Breast epithelium (tissue), 4 donors: Measurements from ENCODE around the gene CDH13. TPM values are rescaled to one million over a fixed set of nuclear protein-coding genes. Genes with fewer than 3 reads are reported as not detected.

Source experiments
- DNase-seq, 2 donors: peaks; one replicate each; pipeline ENCODE4 v3.0.0-alpha.2; 2019; ENCODE audit warnings: low spot score in 2 of 2
- H3K27ac ChIP-seq, 2 donors: fragments of 200-600 bp; sonication (generic) in 1 of 2; one replicate each; pipeline ENCODE4 v1.5.1; 2016 to 2019; ENCODE audit warnings: mild to moderate bottlenecking in 1 of 2
- H3K27me3 ChIP-seq, 2 donors: fragments of 200-600 bp; sonication (generic) in 1 of 2; one replicate each; pipeline versions ENCODE4 v1.5.1 to v1.6.0; 2017 to 2019; ENCODE audit warnings: control low read depth in 1 of 2, mild to moderate bottlenecking in 1 of 2
- H3K36me3 ChIP-seq: fragments of 200-600 bp; one replicate; pipeline ENCODE4 v1.5.1; 2019
- H3K4me1 ChIP-seq, 2 donors: fragments of 200-600 bp; sonication (generic); one replicate each; pipeline ENCODE4 v1.5.1; 2016 to 2019; ENCODE audit warnings: control low read depth in 1 of 2
- H3K4me3 ChIP-seq, 3 donors: fragments of 200-600 bp; sonication (generic); 1 replicate in 2 of 3; 2 replicates in 1 of 3; pipeline ENCODE4 v1.5.1; 2016 to 2019; ENCODE audit warnings: mild to moderate bottlenecking in 3 of 3, moderate library complexity in 2 of 3
- H3K9me3 ChIP-seq, 2 donors: fragments of 200-600 bp; sonication (generic) in 1 of 2; one replicate each; pipeline ENCODE4 v1.5.1; 2016 to 2019; ENCODE audit warnings: control low read depth in 1 of 2
- POLR2A ChIP-seq: fragments of 450-650 bp; IDR thresholded peaks from one replicate; pipeline ENCODE4 v1.6.1; 2016; ENCODE audit warnings: antibody characterized with exemption, mild to moderate bottlenecking, moderate library complexity
- POLR2AphosphoS5 ChIP-seq, 3 donors: sonication (generic); formaldehyde crosslinking; IDR thresholded peaks; one replicate each; pipeline ENCODE4 v1.6.1; 2017; ENCODE audit warnings: antibody characterized with exemption in 3 of 3
- intact Hi-C: fragments of 100-400 bp; cut with DNase I; formaldehyde crosslinking; loops from one replicate; pipeline ENCODE4 v1.15.1; 2023; ENCODE audit warnings: low total_unique reads
- total RNA-seq, 3 donors: library from RNA; depleted of rRNA; stranded (reverse); fragments of >200 nt; gene quantifications; one replicate each; pipeline ENCODE4 v1.1.0, GENCODE V29; 2016
- TF ChIP-seq, protein P1 (sequence below), 3 donors: fragments of 450-650 bp; IDR thresholded peaks; one replicate each; pipeline ENCODE4 v1.5.1; 2016 to 2017; ENCODE audit warnings: antibody characterized with exemption in 3 of 3, mild to moderate bottlenecking in 3 of 3, moderate library complexity in 3 of 3

The CDH13 gene
- total RNA-seq, 3 donors from 2014 or later: 6.0 to 13.1 (median 11.5) TPM

- H3K36me3 ChIP-seq: no peaks in the 10 kb centered on the region
- H3K9me3 ChIP-seq: no peaks in the 10 kb centered on the region
- TF ChIP-seq POLR2AphosphoS5 (IDR thresholded peaks at IDR 0.05) (no peak), POLR2A (no peak)
- TF ChIP-seq, protein P1, sequence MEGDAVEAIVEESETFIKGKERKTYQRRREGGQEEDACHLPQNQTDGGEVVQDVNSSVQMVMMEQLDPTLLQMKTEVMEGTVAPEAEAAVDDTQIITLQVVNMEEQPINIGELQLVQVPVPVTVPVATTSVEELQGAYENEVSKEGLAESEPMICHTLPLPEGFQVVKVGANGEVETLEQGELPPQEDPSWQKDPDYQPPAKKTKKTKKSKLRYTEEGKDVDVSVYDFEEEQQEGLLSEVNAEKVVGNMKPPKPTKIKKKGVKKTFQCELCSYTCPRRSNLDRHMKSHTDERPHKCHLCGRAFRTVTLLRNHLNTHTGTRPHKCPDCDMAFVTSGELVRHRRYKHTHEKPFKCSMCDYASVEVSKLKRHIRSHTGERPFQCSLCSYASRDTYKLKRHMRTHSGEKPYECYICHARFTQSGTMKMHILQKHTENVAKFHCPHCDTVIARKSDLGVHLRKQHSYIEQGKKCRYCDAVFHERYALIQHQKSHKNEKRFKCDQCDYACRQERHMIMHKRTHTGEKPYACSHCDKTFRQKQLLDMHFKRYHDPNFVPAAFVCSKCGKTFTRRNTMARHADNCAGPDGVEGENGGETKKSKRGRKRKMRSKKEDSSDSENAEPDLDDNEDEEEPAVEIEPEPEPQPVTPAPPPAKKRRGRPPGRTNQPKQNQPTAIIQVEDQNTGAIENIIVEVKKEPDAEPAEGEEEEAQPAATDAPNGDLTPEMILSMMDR (IDR thresholded peaks at IDR 0.05): no peak
- no peaks in the 10 kb centered on the region for H3K4me1 ChIP-seq
- DNase-seq: no peak
- no peak overlapping the region for H3K4me3 ChIP-seq
- H3K27ac ChIP-seq: no peak overlapping the region
- H3K27me3 ChIP-seq: no peaks in the 10 kb centered on the region
- intact Hi-C loops: no loop called here
These were observed 41.1 kb upstream of the CDH13 start for GRCh38 chr16:82585675-82586074.

- intact Hi-C loops: no loop called here
- H3K27me3 ChIP-seq: no peaks in the 10 kb centered on the region
These were observed 40.6 kb upstream of the CDH13 start for GRCh38 chr16:82586130-82586529.

GRCh38 chr16:82587289-82587688 is 39.5 kb upstream of the CDH13 start:
- H3K4me1 ChIP-seq: no peaks in the 10 kb centered on the region
- H3K27me3 ChIP-seq: no peaks in the 10 kb centered on the region
- DNase-seq: no peak
- no peak overlapping the region for H3K4me3 ChIP-seq
- intact Hi-C loops: no loop called here
- TF ChIP-seq POLR2A: no peak
- no peak for TF ChIP-seq POLR2AphosphoS5 (IDR thresholded peaks at IDR 0.05)
- TF ChIP-seq, protein P1 (IDR thresholded peaks at IDR 0.05): no peak
- H3K9me3 ChIP-seq: no peaks in the 10 kb centered on the region
- no peak overlapping the region for H3K27ac ChIP-seq
- no peaks in the 10 kb centered on the region for H3K36me3 ChIP-seq

More at GRCh38 chr16:82586130-82586529, 40.6 kb upstream of the CDH13 start:
- H3K27ac ChIP-seq: no peak overlapping the region
- H3K4me3 ChIP-seq: no peak overlapping the region
- no peak for TF ChIP-seq POLR2A
- no peak for TF ChIP-seq POLR2AphosphoS5 (IDR thresholded peaks at IDR 0.05)
- TF ChIP-seq, protein P1 (IDR thresholded peaks at IDR 0.05): no peak
- H3K36me3 ChIP-seq: no peaks in the 10 kb centered on the region
- no peaks in the 10 kb centered on the region for H3K9me3 ChIP-seq
- H3K4me1 ChIP-seq: no peaks in the 10 kb centered on the region
- no peak for DNase-seq

GRCh38 chr16:82589407-82589806 is 37.4 kb upstream of the CDH13 start:
- DNase-seq: no peak
- TF ChIP-seq POLR2A: no peak
- TF ChIP-seq, protein P1 (IDR thresholded peaks at IDR 0.05): no peak
- H3K27ac ChIP-seq: no peak overlapping the region
- H3K4me3 ChIP-seq: no peak overlapping the region
- H3K9me3 ChIP-seq: no peaks in the 10 kb centered on the region
- intact Hi-C loops: no loop called here
- no peaks in the 10 kb centered on the region for H3K36me3 ChIP-seq
- no peaks in the 10 kb centered on the region for H3K27me3 ChIP-seq
- no peaks in the 10 kb centered on the region for H3K4me1 ChIP-seq

- no peak overlapping the region for H3K4me3 ChIP-seq
- DNase-seq: no peak
- no peaks in the 10 kb centered on the region for H3K9me3 ChIP-seq
- intact Hi-C loops: no loop called here
- no peaks in the 10 kb centered on the region for H3K4me1 ChIP-seq
- peaks cover 0 to 8% of the 10 kb centered on the region in 2 donors for H3K27me3 ChIP-seq
- TF ChIP-seq POLR2A: no peak
- TF ChIP-seq, protein P1 (IDR thresholded peaks at IDR 0.05): no peak
- no peak for TF ChIP-seq POLR2AphosphoS5 (IDR thresholded peaks at IDR 0.05)
- no peaks in the 10 kb centered on the region for H3K36me3 ChIP-seq
- H3K27ac ChIP-seq: no peak overlapping the region
These were observed 32.7 kb upstream of the CDH13 start for GRCh38 chr16:82594114-82594513.
